M059J (cell line): ENCODE measurements around the gene ACSS1. TPM values are rescaled to one million over a fixed set of nuclear protein-coding genes. Genes with fewer than 3 reads are reported as not detected.

Experiments used
- DNase-seq: peaks from one replicate; pipeline ENCODE4 v3.0.0-alpha.2; 2012; ENCODE audit warnings: low read depth
- total RNA-seq: library from RNA; depleted of rRNA; stranded (reverse); fragments of >200 nt; shearing (Covaris generic); gene quantifications from 2 replicates; pipeline ENCODE4 v1.2.3, GENCODE V29; 2014; rRNA removed

The ACSS1 gene
- total RNA-seq, 1 experiment from 2014 or later = 0.32 TPM

GRCh38 chr20:24957326-24958016 lies 100.5 kb downstream of the ACSS1 start:
- no peak for DNase-seq

Other genes with a start within 250 kb of the ACSS1 start
- gene CST7, start 108.9 kb downstream of the ACSS1 start, total RNA-seq = 4.2 and 6.8 TPM in 2 replicates
- gene APMAP, start 65.4 kb downstream of the ACSS1 start, total RNA-seq = 129 and 214 TPM in 2 replicates
- gene VSX1, start 24.0 kb upstream of the ACSS1 start, total RNA-seq = 0.32 TPM in 1 of 2 replicates, not detected in the other
- 57.9 and 67.9 TPM in 2 replicates for gene ENTPD6, start 137.6 kb upstream of the ACSS1 start, total RNA-seq
- gene PYGB, start 189.9 kb upstream of the ACSS1 start, total RNA-seq = 94.7 and 131 TPM in 2 replicates